GM23338 (cell line): ENCODE data around the gene EID2. TPM values are rescaled to one million over a fixed set of nuclear protein-coding genes. Genes with fewer than 3 reads are reported as not detected.

Source experiments
- ATAC-seq: fragments of 200-7000 bp; cut with Tn5 transposase; 3 replicates; pipeline ENCODE4 v1.9.1; 2020
- DNase-seq: peaks from one replicate; pipeline ENCODE4 v3.0.0-alpha.2; 2015; ENCODE audit warnings: low spot score
- H2AFZ ChIP-seq: fragments of 200-600 bp; sonication (generic); 2 replicates; pipeline ENCODE4 v1.8.0; 2016; ENCODE audit warnings: antibody characterized with exemption, mild to moderate bottlenecking, moderate library complexity
- H3F3A ChIP-seq: fragments of 200-600 bp; sonication (generic); replicated peaks from 2 replicates; pipeline ENCODE4 v1.8.0; 2017; ENCODE audit warnings: antibody characterized with exemption, mixed run types, low read depth
- H3K27ac ChIP-seq: fragments of 200-600 bp; sonication (generic); 2 replicates; pipeline ENCODE4 v1.6.1; 2016; ENCODE audit warnings: low read depth
- H3K27me3 ChIP-seq: fragments of 200-600 bp; sonication (generic); 2 replicates; pipeline ENCODE4 v1.8.0; 2016; ENCODE audit warnings: mild to moderate bottlenecking, mixed run types, moderate library complexity; ENCODE audit not compliant: insufficient read depth
- H3K36me3 ChIP-seq: fragments of 200-600 bp; sonication (generic); 2 replicates; pipeline ENCODE4 v1.8.0; 2016; ENCODE audit warnings: mild to moderate bottlenecking; ENCODE audit not compliant: insufficient read depth
- H3K4me1 ChIP-seq: fragments of 200-600 bp; sonication (generic); 2 replicates; pipeline ENCODE4 v1.8.0; 2016; ENCODE audit warnings: mild to moderate bottlenecking, moderate library complexity; ENCODE audit not compliant: insufficient read depth
- H3K4me2 ChIP-seq: fragments of 200-600 bp; sonication (generic); 2 replicates; pipeline ENCODE4 v1.7.1; 2017; ENCODE audit warnings: mixed run types
- H3K4me3 ChIP-seq: fragments of 200-600 bp; sonication (generic); 2 replicates; pipeline ENCODE4 v1.6.1; 2016; ENCODE audit warnings: mixed run types
- H3K79me2 ChIP-seq: fragments of 200-600 bp; sonication (generic); replicated peaks from 2 replicates; pipeline ENCODE4 v1.8.0; 2017; ENCODE audit warnings: mild to moderate bottlenecking; ENCODE audit not compliant: insufficient read depth
- H3K9me2 ChIP-seq: fragments of 200-600 bp; sonication (generic); 2 replicates; pipeline ENCODE4 v1.8.0; 2017; ENCODE audit not compliant: insufficient read depth
- H4K20me1 ChIP-seq: fragments of 200-600 bp; sonication (generic); replicated peaks from 2 replicates; pipeline ENCODE4 v1.8.0; 2017; ENCODE audit warnings: mild to moderate bottlenecking; ENCODE audit not compliant: insufficient read depth
- H3K27ac Mint-ChIP-seq: 2 replicates; pipeline ENCODE4 v1.8.0; 2020; ENCODE audit warnings: inconsistent platforms, mild to moderate bottlenecking, moderate library complexity, mixed read lengths
- H3K27me3 Mint-ChIP-seq: 3 replicates; pipeline ENCODE4 v1.8.0; 2022; ENCODE audit warnings: low read depth, mild to moderate bottlenecking, moderate library complexity, mixed read lengths, inconsistent platforms; ENCODE audit not compliant: insufficient read depth, poor library complexity
- H3K36me3 Mint-ChIP-seq: 3 replicates; pipeline ENCODE4 v1.8.0; 2021; ENCODE audit warnings: low read depth, mild to moderate bottlenecking, inconsistent platforms, moderate library complexity, mixed read lengths
- H3K4me1 Mint-ChIP-seq: 3 replicates; pipeline ENCODE4 v1.8.0; 2020; ENCODE audit warnings: mild to moderate bottlenecking, inconsistent platforms, mixed read lengths
- H3K4me3 Mint-ChIP-seq: 3 replicates; pipeline ENCODE4 v1.8.0; 2021; ENCODE audit warnings: moderate library complexity, mild to moderate bottlenecking, inconsistent platforms, mixed read lengths
- H3K9me3 Mint-ChIP-seq: 3 replicates; pipeline ENCODE4 v1.8.0; 2020; ENCODE audit warnings: moderate library complexity, mild to moderate bottlenecking, inconsistent platforms, mixed read lengths
- CREB1 ChIP-seq: fragments of 250-450 bp; sonication (Bioruptor Pico); IDR thresholded peaks from 2 replicates; pipeline ENCODE4 v1.5.0; 2020; ENCODE audit warnings: low read depth, mild to moderate bottlenecking, moderate library complexity
- EZH2 ChIP-seq: fragments of 200-600 bp; sonication (generic); IDR thresholded peaks from one replicate; pipeline ENCODE4 v1.8.0; 2017; ENCODE audit warnings: antibody characterized with exemption, mild to moderate bottlenecking, low read depth; ENCODE audit not compliant: unreplicated experiment
- EZH2phosphoT487 ChIP-seq: fragments of 200-600 bp; sonication (generic); IDR thresholded peaks from one replicate; pipeline ENCODE4 v1.8.1; 2018; ENCODE audit warnings: antibody characterized with exemption; ENCODE audit not compliant: unreplicated experiment
- JUNB ChIP-seq: IDR thresholded peaks from one replicate; pipeline ENCODE4 v1.6.1; 2016; ENCODE audit warnings: antibody characterized with exemption; ENCODE audit not compliant: unreplicated experiment
- NANOG ChIP-seq: IDR thresholded peaks from 2 replicates; pipeline ENCODE4 v1.6.1; 2016; ENCODE audit warnings: antibody characterized with exemption, borderline replicate concordance
- POLR2AphosphoS5 ChIP-seq: IDR thresholded peaks from 2 replicates; pipeline ENCODE4 v1.6.1; 2016; ENCODE audit warnings: antibody characterized with exemption, low read depth
- STAT1 ChIP-seq: IDR thresholded peaks from one replicate; pipeline ENCODE4 v1.6.1; 2016; ENCODE audit warnings: antibody characterized with exemption; ENCODE audit not compliant: unreplicated experiment
- ZNF114 ChIP-seq: fragments of 250-450 bp; sonication (Bioruptor Pico); IDR thresholded peaks from 2 replicates; pipeline ENCODE4 v1.5.0; 2020; ENCODE audit warnings: mild to moderate bottlenecking, moderate library complexity
- ZNF331 ChIP-seq: fragments of 250-450 bp; sonication (Bioruptor Pico); IDR thresholded peaks from 2 replicates; pipeline ENCODE4 v1.5.0; 2020; ENCODE audit warnings: low read depth, mild to moderate bottlenecking, moderate library complexity
- polyA plus RNA-seq: library from polyadenylated mRNA; unstranded; fragments of >200 nt; fragmentation: Nextera tagmentation; extraction: Ambion mirVana; gene quantifications from 2 replicates; pipeline ENCODE4 v1.2.1, GENCODE V29; 2016
- total RNA-seq: library from RNA; depleted of rRNA; stranded (reverse); fragments of >200 nt; shearing (Covaris generic); gene quantifications from 2 replicates; pipeline ENCODE4 v1.2.3, GENCODE V29; 2014
- TF ChIP-seq, protein P1 (sequence below): IDR thresholded peaks from one replicate; pipeline ENCODE4 v1.6.1; 2018; ENCODE audit warnings: antibody characterized with exemption; ENCODE audit not compliant: unreplicated experiment
- TF ChIP-seq, protein P2 (sequence below): fragments of 250-450 bp; sonication (Bioruptor Pico); IDR thresholded peaks from 2 replicates; pipeline ENCODE4 v1.5.0; 2020; ENCODE audit warnings: mild to moderate bottlenecking, moderate library complexity
- TF ChIP-seq, protein P3 (sequence below), 2 experiments: fragments of 200-600 bp in 1 of 2; sonication (generic) in 1 of 2; conservative IDR thresholded peaks; 2 replicates each; pipeline versions ENCODE4 v1.5.1 to v1.6.1; 2016 to 2017; ENCODE audit warnings: antibody characterized with exemption in 2 of 2, low read depth in 2 of 2, mild to moderate bottlenecking in 2 of 2, moderate library complexity in 1 of 2
- TF ChIP-seq, protein P4 (sequence below): IDR thresholded peaks from 2 replicates; pipeline ENCODE4 v1.6.1; 2016; ENCODE audit warnings: antibody characterized with exemption

Gene EID2
- total and polyA plus RNA-seq, 2 experiments from 2014 or later: 24.4 to 25.2 TPM

DNA sequence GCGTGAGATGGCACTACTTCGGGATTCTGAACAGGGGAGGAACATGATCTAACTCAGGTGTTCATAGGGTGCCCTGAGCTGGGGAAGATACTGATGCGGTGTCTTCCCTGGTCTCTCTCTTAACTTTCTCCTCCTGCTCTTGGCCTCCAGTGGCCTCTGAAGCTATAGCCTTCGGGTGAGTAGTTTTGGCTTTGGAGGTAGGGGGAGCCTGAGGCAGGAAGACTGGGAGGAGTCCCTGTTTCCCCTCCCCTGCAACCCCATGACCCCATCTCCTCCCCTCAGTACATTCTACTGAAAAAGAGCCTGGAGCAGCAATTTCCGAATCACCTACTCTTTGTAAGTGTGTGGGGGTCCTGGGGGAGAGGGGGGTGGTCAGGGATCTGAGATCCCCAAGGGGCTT, 21.5 kb downstream of the EID2 start:
- Histone ChIP-seq H3K4me2 (peak overlapping the region; percentile 65), H3K27ac (peak overlapping the region; percentile 90), H2AFZ (no peak overlapping the region), H3K79me2 (peaks cover 16% of the 10 kb centered on the region), H3K36me3 (no peaks in the 10 kb centered on the region; the same call in 1 of the 2 replicates), H3K9me2 (no peaks in the 10 kb centered on the region), H3K27me3 (peaks cover 11% of the 10 kb centered on the region), H3F3A (0 out of 2 replicates have a peak, but pooled peaks cover 14% of the 10 kb centered on the region), H4K20me1 (0 out of 2 replicates have a peak, but pooled peaks cover 4% of the 10 kb centered on the region), H3K4me3 (peak overlapping the region; percentile 30; the same call in 1 of the 2 replicates), H3K4me1 (peaks cover 15% of the 10 kb centered on the region; the same call in 1 of the 2 replicates)
- Mint-ChIP-seq H3K9me3 (peaks cover 9% of the 10 kb centered on the region; the same call in 2 of the 3 replicates), H3K27me3 (peaks cover 23% of the 10 kb centered on the region), H3K27ac (peak overlapping the region; percentile 43; the same call in 1 of the 2 replicates), H3K4me1 (peaks cover 25% of the 10 kb centered on the region), H3K36me3 (peaks cover 31% of the 10 kb centered on the region), H3K4me3 (peak overlapping the region; percentile 63)
- DNase-seq (peak; percentile 44), ATAC-seq (no peak)
- TF ChIP-seq CREB1 (CRISPR knock-in tag) (no peak), POLR2AphosphoS5 (no peak), ZNF331 (CRISPR knock-in tag) (no peak), JUNB (no peak), ZNF114 (CRISPR knock-in tag) (no peak), EZH2phosphoT487 (no peak), EZH2 (no peak), NANOG (no peak), STAT1 (no peak)
- TF ChIP-seq, protein P1, sequence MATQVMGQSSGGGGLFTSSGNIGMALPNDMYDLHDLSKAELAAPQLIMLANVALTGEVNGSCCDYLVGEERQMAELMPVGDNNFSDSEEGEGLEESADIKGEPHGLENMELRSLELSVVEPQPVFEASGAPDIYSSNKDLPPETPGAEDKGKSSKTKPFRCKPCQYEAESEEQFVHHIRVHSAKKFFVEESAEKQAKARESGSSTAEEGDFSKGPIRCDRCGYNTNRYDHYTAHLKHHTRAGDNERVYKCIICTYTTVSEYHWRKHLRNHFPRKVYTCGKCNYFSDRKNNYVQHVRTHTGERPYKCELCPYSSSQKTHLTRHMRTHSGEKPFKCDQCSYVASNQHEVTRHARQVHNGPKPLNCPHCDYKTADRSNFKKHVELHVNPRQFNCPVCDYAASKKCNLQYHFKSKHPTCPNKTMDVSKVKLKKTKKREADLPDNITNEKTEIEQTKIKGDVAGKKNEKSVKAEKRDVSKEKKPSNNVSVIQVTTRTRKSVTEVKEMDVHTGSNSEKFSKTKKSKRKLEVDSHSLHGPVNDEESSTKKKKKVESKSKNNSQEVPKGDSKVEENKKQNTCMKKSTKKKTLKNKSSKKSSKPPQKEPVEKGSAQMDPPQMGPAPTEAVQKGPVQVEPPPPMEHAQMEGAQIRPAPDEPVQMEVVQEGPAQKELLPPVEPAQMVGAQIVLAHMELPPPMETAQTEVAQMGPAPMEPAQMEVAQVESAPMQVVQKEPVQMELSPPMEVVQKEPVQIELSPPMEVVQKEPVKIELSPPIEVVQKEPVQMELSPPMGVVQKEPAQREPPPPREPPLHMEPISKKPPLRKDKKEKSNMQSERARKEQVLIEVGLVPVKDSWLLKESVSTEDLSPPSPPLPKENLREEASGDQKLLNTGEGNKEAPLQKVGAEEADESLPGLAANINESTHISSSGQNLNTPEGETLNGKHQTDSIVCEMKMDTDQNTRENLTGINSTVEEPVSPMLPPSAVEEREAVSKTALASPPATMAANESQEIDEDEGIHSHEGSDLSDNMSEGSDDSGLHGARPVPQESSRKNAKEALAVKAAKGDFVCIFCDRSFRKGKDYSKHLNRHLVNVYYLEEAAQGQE: no peak
- TF ChIP-seq, protein P2, sequence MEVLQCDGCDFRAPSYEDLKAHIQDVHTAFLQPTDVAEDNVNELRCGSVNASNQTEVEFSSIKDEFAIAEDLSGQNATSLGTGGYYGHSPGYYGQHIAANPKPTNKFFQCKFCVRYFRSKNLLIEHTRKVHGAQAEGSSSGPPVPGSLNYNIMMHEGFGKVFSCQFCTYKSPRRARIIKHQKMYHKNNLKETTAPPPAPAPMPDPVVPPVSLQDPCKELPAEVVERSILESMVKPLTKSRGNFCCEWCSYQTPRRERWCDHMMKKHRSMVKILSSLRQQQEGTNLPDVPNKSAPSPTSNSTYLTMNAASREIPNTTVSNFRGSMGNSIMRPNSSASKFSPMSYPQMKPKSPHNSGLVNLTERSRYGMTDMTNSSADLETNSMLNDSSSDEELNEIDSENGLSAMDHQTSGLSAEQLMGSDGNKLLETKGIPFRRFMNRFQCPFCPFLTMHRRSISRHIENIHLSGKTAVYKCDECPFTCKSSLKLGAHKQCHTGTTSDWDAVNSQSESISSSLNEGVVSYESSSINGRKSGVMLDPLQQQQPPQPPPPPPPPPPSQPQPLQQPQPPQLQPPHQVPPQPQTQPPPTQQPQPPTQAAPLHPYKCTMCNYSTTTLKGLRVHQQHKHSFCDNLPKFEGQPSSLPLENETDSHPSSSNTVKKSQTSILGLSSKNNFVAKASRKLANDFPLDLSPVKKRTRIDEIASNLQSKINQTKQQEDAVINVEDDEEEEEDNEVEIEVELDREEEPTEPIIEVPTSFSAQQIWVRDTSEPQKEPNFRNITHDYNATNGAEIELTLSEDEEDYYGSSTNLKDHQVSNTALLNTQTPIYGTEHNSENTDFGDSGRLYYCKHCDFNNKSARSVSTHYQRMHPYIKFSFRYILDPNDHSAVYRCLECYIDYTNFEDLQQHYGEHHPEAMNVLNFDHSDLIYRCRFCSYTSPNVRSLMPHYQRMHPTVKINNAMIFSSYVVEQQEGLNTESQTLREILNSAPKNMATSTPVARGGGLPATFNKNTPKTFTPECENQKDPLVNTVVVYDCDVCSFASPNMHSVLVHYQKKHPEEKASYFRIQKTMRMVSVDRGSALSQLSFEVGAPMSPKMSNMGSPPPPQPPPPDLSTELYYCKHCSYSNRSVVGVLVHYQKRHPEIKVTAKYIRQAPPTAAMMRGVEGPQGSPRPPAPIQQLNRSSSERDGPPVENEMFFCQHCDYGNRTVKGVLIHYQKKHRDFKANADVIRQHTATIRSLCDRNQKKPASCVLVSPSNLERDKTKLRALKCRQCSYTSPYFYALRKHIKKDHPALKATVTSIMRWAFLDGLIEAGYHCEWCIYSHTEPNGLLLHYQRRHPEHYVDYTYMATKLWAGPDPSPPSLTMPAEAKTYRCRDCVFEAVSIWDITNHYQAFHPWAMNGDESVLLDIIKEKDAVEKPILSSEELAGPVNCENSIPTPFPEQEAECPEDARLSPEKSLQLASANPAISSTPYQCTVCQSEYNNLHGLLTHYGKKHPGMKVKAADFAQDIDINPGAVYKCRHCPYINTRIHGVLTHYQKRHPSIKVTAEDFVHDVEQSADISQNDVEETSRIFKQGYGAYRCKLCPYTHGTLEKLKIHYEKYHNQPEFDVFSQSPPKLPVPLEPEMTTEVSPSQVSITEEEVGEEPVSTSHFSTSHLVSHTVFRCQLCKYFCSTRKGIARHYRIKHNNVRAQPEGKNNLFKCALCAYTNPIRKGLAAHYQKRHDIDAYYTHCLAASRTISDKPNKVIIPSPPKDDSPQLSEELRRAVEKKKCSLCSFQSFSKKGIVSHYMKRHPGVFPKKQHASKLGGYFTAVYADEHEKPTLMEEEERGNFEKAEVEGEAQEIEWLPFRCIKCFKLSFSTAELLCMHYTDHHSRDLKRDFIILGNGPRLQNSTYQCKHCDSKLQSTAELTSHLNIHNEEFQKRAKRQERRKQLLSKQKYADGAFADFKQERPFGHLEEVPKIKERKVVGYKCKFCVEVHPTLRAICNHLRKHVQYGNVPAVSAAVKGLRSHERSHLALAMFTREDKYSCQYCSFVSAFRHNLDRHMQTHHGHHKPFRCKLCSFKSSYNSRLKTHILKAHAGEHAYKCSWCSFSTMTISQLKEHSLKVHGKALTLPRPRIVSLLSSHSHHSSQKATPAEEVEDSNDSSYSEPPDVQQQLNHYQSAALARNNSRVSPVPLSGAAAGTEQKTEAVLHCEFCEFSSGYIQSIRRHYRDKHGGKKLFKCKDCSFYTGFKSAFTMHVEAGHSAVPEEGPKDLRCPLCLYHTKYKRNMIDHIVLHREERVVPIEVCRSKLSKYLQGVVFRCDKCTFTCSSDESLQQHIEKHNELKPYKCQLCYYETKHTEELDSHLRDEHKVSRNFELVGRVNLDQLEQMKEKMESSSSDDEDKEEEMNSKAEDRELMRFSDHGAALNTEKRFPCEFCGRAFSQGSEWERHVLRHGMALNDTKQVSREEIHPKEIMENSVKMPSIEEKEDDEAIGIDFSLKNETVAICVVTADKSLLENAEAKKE (CRISPR knock-in tag): no peak
- TF ChIP-seq, protein P3, sequence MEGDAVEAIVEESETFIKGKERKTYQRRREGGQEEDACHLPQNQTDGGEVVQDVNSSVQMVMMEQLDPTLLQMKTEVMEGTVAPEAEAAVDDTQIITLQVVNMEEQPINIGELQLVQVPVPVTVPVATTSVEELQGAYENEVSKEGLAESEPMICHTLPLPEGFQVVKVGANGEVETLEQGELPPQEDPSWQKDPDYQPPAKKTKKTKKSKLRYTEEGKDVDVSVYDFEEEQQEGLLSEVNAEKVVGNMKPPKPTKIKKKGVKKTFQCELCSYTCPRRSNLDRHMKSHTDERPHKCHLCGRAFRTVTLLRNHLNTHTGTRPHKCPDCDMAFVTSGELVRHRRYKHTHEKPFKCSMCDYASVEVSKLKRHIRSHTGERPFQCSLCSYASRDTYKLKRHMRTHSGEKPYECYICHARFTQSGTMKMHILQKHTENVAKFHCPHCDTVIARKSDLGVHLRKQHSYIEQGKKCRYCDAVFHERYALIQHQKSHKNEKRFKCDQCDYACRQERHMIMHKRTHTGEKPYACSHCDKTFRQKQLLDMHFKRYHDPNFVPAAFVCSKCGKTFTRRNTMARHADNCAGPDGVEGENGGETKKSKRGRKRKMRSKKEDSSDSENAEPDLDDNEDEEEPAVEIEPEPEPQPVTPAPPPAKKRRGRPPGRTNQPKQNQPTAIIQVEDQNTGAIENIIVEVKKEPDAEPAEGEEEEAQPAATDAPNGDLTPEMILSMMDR (conservative IDR thresholded peaks at IDR 0.05; ENCODE audit: low read depth in 2 of 2): no peak
- TF ChIP-seq, protein P4, sequence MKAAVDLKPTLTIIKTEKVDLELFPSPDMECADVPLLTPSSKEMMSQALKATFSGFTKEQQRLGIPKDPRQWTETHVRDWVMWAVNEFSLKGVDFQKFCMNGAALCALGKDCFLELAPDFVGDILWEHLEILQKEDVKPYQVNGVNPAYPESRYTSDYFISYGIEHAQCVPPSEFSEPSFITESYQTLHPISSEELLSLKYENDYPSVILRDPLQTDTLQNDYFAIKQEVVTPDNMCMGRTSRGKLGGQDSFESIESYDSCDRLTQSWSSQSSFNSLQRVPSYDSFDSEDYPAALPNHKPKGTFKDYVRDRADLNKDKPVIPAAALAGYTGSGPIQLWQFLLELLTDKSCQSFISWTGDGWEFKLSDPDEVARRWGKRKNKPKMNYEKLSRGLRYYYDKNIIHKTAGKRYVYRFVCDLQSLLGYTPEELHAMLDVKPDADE: no peak
